Neural progenitor cell (in vitro differentiated cells): ENCODE measurements around the gene SLC25A6.

Experiments
- EZH2 ChIP-seq: fragments of 200-600 bp; sonication (generic); IDR thresholded peaks from 2 replicates; pipeline ENCODE4 v1.6.1; 2017; ENCODE audit warnings: antibody characterized with exemption, mild to moderate bottlenecking, moderate library complexity
- TF ChIP-seq, protein P1 (sequence below): fragments of 200-600 bp; sonication (generic); IDR thresholded peaks from 2 replicates; pipeline ENCODE4 v1.5.1; 2017; ENCODE audit warnings: antibody characterized with exemption, mild to moderate bottlenecking

DNA sequence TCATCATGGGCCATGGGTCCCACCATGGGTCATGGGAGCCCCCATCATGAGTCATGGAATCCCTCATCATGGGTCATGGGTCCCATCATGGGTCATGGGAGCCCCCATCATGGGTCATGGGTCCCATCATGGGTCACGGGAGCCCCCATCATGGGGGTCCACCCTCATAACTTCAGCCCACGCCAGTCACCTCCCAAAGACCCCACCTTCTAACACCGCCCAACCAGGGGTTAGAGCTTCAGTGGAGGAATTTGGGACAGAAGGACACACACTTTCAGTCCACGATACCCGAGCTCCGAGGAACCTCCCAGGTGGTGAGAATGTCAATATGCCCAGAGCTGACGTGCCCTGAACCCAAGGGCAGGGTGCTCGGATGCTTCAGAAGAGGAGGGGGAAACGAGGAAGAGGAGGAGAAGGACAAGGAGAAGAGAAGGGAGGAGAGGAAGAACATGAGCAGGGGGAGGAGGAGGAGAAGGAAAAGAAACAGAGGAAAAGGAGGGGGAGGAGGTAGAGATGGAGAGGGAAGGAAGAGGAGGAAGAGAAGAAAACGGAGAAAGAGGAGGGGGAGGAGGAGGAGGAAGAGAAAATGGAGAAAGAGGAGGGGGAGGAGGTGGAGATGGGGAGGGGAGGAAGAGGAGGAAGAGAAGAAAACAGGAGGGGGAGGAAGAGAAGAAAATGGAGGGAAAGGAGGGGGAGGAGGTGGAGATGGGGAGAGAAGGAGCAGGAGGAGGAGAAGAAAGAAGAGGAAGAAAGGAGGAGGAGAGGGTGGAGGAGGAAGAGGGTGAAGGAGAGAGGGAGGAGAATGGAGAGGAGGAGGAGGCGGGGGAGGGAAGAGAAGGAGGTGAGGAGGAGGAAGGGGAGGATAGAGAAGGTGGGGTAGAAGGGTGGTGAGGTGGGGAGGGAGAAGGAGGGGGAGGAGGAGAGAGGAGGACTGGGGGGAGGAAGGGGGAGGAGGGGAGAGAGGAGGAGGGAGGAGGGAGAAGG, 37.6 kb downstream of the SLC25A6 start:
- TF ChIP-seq, protein P1, sequence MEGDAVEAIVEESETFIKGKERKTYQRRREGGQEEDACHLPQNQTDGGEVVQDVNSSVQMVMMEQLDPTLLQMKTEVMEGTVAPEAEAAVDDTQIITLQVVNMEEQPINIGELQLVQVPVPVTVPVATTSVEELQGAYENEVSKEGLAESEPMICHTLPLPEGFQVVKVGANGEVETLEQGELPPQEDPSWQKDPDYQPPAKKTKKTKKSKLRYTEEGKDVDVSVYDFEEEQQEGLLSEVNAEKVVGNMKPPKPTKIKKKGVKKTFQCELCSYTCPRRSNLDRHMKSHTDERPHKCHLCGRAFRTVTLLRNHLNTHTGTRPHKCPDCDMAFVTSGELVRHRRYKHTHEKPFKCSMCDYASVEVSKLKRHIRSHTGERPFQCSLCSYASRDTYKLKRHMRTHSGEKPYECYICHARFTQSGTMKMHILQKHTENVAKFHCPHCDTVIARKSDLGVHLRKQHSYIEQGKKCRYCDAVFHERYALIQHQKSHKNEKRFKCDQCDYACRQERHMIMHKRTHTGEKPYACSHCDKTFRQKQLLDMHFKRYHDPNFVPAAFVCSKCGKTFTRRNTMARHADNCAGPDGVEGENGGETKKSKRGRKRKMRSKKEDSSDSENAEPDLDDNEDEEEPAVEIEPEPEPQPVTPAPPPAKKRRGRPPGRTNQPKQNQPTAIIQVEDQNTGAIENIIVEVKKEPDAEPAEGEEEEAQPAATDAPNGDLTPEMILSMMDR: no peak
- no peak for TF ChIP-seq EZH2
